GM21717 (cell line): ENCODE measurements around the gene LTA.

Experiments
- ATAC-seq: cut with Tn5 transposase; IDR thresholded peaks from one replicate; pipeline ENCODE4 v1.9.1; 2021; ENCODE audit warnings: mild to moderate bottlenecking, moderate library complexity; ENCODE audit not compliant: unreplicated experiment

The LTA gene

GRCh38 chr6:31572041-31572911 is at the start of gene LTA:
LTA (plus strand) TSS chr6:31572289; CDS start chr6:31572743, 454 bp downstream.
- peak; percentile 25 for ATAC-seq

GRCh38 chr6:31525553-31525931 is 46.5 kb upstream of the LTA start:
- ATAC-seq, result no peak

- ATAC-seq, result no peak
These were observed 46.0 kb upstream of the LTA start for GRCh38 chr6:31525932-31526591.

- no peak for ATAC-seq
These were observed 43.7 kb upstream of the LTA start for GRCh38 chr6:31528307-31528777.

GRCh38 chr6:31528821-31529328 is 43.2 kb upstream of the LTA start, which contains the start of gene MCCD1:
MCCD1 (plus strand) TSS chr6:31528962; CDS start chr6:31529015, 53 bp downstream.
- no peak for ATAC-seq

- ATAC-seq, result no peak
These were observed 42.5 kb upstream of the LTA start for GRCh38 chr6:31529329-31530150.

- ATAC-seq, result no peak
These were observed 41.4 kb upstream of the LTA start for GRCh38 chr6:31530659-31531058.

GRCh38 chr6:31531162-31531561 is 40.9 kb upstream of the LTA start:
- no peak for ATAC-seq

GRCh38 chr6:31531771-31532643 is 40.1 kb upstream of the LTA start:
- no peak for ATAC-seq

GRCh38 chr6:31532644-31533454 is 39.2 kb upstream of the LTA start:
- ATAC-seq, result no peak

- no peak for ATAC-seq
These were observed 38.6 kb upstream of the LTA start for GRCh38 chr6:31533455-31533841.

GRCh38 chr6:31534011-31534410 is 38.1 kb upstream of the LTA start:
- no peak for ATAC-seq

GRCh38 chr6:31534521-31535040 is 37.5 kb upstream of the LTA start:
- ATAC-seq, result no peak

GRCh38 chr6:31535538-31536324 is 36.4 kb upstream of the LTA start:
- ATAC-seq, result no peak

GRCh38 chr6:31538805-31539400 is 33.2 kb upstream of the LTA start:
- ATAC-seq, result no peak

GRCh38 chr6:31540640-31541039 is 31.4 kb upstream of the LTA start:
- ATAC-seq, result no peak

GRCh38 chr6:31541059-31541657 is 30.9 kb upstream of the LTA start:
- no peak for ATAC-seq
